Glomerular endothelial cell (primary cell): ENCODE results near the gene SULF2. TPM values are rescaled to one million over a fixed set of nuclear protein-coding genes. Genes with fewer than 3 reads are reported as not detected.
"Not testable (repeated sequence)": the region's sequence is repeated elsewhere in the genome, so short reads cannot be mapped to it uniquely, and the experiment has no call there.

Experiments used
- DNase-seq: peaks from one replicate; pipeline ENCODE4 v3.0.0-alpha.2; 2011; ENCODE audit warnings: low read depth, low spot score; ENCODE audit errors: extremely low read depth
- total RNA-seq: library from RNA; depleted of rRNA; stranded (reverse); fragments of >200 nt; gene quantifications from 2 replicates; pipeline ENCODE4 v1.2.3, GENCODE V29; 2015

The SULF2 gene
- total RNA-seq: 1,114 and 1,185 TPM in 2 replicates

GRCh38 chr20:47785311-47785853 lies at the start of gene SULF2:
Gene SULF2, minus strand, starts transcription at chr20:47785481. Its CDS starts 28,118 bp downstream, at chr20:47757363.
- DNase-seq: no peak

DNA sequence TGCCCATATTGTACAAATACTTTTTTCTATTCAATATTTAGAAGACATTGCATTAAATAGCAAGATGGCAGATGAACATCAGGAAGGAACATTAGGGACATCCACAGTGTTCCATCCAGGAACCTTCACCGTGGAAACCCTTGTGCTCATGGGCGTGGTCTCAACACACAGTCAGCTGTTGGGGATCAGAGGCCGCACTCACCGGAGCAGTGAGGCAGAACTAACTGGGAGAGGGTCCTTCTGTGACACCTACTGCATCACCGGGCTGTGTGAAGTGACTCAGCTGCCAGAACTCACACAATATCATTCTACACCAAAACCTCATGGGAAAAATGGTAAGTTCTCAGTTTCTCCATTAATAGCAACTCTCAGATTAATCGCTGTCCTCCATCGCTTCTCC lies 46.4 kb upstream of the SULF2 start:
- not testable (repeated sequence) for DNase-seq

DNA sequence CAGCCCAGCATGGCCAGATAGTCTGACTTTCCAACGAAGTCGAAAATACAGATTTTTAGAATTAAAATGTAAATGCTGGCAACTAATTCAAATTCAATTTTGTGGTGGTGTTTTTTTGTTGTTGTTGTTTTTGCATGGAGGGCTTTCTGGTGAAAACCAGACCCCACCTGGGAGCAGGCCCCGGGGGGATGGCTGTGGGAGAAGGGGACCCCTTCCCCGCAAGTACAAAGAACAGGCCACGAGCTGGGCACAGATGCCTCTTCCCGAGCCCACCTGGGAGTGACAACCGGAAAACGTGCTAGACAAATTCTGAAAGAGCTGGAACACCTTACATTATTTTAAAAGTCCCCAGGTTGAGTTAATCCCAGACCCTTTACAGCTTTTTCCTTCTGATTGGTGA lies 41.4 kb upstream of the SULF2 start:
- DNase-seq: not testable (repeated sequence)

DNA sequence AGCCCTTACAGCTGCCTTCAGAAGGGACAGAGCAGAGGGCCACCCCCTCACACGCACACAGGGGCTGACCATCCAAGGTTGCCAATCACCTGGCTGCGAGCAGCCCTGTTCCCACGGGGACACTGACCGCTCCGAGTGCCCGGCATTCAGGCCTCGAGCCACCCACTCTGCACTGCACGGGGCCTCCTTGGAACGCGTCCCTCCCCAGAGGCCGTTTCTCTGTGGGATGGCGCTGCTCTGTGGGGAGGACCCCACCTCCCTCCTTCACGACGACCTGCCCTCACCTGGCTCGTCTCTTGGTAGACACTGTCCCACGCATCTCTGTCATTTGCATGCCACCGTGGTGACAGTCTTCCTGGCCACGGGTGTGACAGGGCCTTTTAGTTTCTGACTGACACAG lies 40.7 kb upstream of the SULF2 start:
- DNase-seq: not testable (repeated sequence)

DNA sequence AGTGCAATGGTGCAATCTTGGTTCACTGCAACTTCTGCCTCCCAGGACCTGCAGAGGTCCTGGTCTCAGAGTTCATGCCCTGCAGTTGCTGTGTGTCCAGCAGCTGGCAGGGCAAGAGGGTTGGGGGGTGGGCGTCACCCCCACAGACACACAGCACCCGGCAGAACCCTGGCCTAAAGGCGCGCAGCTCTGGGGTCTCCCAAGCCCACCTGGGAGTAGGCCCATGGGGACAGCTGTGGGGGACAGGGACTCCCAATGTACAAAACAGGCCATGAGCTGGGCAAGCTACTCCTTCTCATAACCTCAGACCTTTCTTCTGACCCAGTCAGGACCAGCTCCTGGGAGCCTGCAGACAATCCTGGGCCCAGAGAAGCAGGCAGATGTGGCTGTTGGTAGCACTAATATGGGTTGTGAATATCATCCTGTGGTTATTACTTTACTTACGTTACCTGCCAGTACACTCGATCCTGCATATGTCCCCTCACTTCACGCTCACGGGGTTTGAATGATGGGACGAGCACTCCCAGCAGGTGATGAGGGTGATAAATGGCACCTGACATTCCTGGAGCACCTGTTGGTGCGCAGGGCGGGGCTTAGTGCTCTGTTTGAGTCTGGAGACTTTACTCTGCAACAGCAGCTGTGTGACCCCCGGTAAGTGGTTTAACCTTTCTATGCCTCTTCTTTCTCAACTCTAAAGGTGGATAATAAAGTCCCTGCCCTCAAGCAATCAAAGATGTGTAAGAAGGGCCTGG lies 39.9 kb upstream of the SULF2 start:
- DNase-seq: no peak

GRCh38 chr20:47823941-47824340 lies 38.7 kb upstream of the SULF2 start:
- DNase-seq: not testable (repeated sequence)

GRCh38 chr20:47821481-47822100 lies 36.3 kb upstream of the SULF2 start:
- no peak for DNase-seq

DNA sequence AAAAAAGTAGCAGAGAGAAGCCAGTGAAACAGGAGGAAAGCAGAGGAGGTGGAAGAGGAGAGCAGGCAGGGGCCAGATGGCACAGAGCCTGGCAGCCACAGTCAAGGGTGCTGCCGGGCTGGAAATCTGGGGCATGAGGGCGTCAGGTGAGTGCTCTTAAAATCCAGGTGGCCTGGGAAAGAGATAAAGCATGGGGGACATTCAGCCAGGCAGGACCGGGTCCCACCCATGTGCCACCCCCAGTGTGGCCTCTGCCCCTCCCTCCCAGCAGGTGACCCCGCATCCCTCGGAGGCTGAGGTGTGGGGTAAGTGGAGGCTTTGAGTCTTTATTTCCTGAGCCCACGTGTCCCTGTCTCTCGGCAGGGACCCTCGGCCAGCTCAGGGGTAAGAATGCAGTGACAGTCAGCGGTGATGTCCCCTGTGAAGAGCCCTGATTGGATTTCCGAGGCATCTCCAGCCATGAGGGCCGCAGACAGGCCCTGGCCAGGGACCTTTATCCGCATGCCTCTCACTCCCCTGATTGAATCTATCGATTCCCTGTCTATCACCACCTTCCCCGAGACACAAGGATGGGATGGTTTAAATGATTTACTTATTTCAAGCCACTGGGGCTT lies 33.8 kb upstream of the SULF2 start:
- no peak for DNase-seq

DNA sequence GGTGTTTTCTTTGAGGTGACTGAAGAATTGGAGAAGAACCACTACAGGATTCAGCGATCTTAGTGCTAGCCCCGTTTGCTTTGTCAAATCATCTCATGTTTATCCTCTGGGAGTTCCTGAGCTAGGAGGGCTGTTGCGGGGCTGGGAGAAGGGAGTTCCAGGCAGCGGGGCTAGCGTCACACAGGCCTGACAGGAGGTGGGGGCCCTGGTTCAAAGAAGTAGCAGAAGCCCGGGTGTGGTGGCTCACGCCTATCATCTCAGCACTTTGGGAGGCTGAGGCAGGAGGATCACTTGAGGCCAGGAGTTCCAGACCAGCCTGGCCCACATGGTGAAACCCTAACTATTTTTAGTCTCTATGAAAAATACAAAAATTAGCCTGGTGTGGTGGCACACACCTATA lies 33.2 kb upstream of the SULF2 start:
- DNase-seq: no peak

DNA sequence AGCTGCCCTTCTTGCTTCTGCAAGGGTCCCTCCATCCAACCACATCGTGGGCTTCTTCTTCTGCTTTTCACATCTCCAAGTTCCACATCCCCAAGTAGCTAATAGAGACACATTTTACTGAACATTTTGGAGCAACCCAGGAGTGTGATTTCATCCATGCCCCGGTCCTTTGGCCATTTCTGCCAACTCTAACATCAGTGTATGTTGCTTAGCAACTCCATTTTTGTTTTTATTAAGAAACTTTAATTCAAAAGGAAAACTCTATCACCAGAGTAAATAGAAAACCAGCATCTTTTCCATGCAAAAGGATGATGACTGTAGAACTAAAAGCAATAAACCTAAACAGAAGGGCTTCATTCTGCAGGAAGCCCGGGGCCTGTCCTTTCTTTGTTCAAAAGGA lies 32.7 kb upstream of the SULF2 start:
- no peak for DNase-seq

GRCh38 chr20:47817573-47817972 lies 32.3 kb upstream of the SULF2 start:
- DNase-seq: no peak

DNA sequence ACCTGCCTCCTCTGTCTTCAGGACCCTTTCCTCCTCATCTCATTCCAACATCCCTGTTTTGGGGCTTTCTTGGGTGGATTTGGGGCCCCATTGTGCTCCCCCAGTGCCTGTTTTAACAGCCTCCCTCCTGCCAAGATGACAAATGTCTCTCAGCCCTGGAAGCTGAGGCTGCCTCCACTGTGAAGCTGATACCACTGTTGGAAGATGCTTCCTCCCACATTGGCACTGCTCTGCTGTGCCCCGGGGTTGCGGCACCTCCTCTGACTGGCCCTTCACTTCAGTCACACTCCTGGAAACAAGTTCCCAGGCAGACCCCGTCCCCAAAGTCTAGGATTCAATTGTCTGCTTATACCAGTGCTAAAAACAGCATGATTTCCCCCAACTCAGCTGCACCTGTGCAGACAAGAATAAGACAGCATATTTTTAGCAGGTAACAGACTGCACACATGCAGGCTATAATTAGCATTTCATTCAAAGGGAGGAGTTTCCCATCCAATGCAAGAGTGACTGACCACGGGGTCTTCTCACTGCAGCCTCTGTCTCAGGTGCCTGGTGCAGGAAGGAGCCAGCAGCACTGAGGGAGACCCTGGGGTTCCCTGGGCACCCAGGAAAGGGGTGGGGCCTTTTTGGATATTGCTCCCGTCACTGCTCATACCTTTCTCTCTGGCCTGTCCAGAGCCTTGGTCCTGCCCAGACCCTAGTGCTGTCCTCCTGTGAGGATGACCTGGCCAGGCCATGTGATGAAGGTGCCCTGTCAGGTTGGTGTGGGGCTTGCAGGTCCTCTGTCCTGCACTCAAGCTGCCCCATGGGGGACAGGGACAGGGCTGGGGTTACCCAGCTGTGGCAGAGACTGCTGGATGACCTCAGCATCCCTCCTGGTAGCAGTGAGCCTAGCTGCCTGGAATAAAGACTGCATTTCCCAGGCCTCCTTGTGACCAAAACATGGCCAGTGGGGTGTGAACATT lies 31.5 kb upstream of the SULF2 start:
- no peak for DNase-seq

DNA sequence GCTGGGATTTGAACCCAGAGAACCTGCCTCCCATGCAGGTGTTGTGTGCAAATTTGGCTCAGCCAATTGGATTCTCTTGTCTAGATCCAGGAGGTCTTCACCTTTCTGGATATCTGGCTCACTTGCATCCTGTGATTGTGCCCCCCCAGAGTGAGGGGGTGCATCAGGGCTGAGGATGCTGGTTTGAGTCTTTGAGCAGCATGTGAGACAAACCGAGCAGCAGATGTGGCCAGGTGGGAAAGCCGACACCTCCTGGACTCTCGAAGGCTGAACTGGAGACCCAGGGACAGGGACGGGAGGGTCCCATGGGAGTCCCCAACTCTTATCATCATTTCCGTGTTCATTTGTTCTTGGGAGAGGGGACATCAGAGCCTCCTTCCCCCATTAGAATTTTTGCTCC lies 30.6 kb upstream of the SULF2 start:
- DNase-seq: no peak

DNA sequence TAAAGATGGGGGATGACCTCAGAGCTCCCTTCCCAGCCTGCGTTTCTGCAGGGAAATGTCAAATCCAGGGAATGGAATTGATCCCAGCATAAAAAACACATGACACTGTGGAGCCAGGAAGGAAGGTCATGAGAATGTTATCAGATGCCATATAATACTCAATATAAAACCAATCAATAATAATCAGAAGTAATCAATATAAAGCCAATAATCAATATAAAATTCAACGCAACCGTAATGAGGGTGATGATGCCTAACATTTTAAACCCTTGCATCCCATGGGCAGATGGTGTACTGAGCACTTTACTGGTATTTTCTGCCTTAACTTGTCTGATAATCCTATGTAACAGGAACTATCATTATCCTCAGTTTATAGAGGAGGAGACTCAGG lies 30.1 kb upstream of the SULF2 start:
- DNase-seq: no peak

DNA sequence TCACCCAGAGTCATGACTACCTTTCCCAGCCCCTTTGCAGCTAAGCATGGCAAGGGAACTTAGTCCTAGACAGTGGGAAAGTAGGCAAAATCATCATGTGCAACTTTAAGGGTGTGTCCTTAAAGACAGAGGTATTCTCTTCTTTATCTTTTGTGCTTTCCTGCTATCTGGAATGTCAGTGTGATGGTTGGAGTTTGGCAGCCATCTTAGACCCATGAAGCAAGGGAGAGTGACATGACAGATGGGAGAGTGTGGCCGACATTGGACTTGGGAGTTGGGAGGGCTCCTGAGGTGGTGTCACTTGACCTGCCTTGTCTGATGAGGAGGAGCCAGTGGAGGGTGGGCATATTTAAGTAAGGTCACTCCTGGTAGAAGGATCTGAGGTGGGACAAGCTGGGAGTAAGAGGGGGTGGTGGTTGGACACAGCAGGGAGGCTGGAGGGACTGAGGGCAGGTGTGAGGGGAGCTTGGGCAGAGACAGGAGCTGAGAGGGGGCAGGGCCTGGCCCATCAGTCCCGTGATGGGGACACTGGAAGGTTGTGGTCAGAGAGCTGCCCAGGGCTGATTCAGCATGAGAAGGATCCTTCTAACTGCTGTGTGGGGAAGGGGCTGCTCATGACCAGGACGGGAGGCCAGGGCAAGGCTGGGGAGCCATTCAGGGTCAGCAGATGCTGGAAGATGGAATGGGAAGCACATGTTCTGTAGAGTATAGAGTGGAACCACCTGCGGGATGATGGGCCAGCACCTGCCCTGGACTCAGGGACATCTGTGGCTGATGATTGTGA lies 29.5 kb upstream of the SULF2 start:
- no peak for DNase-seq

- no peak for DNase-seq
These were observed 25.6 kb upstream of the SULF2 start for GRCh38 chr20:47810721-47811347.

GRCh38 chr20:47810116-47810677 lies 24.9 kb upstream of the SULF2 start:
- no peak for DNase-seq

GRCh38 chr20:47809161-47809960 lies 24.1 kb upstream of the SULF2 start:
- no peak for DNase-seq
